Measurements from ENCODE around the gene BACE2.

DNA sequence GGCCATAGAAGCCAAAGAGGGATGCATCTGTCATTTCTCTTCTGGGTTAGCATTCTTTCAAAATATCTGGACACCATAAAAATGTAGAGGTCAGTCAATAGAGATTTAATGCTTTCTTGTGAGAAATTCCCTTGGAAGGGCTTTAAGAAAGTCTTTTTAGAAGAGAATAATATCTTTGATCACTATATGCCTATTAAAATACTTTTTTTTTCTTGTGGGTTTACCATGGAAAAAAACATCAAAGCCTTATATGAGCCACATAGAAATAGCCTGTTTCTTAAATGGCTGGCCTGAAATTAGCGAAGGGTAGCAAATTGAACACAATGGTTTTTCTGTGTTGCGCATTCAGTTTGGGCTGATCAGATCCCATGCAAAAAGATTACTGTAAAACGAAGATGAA lies 36.8 kb downstream of the BACE2 start:
- TF ChIP-seq, protein P1, sequence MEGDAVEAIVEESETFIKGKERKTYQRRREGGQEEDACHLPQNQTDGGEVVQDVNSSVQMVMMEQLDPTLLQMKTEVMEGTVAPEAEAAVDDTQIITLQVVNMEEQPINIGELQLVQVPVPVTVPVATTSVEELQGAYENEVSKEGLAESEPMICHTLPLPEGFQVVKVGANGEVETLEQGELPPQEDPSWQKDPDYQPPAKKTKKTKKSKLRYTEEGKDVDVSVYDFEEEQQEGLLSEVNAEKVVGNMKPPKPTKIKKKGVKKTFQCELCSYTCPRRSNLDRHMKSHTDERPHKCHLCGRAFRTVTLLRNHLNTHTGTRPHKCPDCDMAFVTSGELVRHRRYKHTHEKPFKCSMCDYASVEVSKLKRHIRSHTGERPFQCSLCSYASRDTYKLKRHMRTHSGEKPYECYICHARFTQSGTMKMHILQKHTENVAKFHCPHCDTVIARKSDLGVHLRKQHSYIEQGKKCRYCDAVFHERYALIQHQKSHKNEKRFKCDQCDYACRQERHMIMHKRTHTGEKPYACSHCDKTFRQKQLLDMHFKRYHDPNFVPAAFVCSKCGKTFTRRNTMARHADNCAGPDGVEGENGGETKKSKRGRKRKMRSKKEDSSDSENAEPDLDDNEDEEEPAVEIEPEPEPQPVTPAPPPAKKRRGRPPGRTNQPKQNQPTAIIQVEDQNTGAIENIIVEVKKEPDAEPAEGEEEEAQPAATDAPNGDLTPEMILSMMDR (IDR thresholded peaks at IDR 0.05): no peak
- TF ChIP-seq POLR2A (IDR thresholded peaks at IDR 0.05): no peak

Data from thyroid gland (tissue), 4 donors.